Hematopoietic multipotent progenitor cell treated with erythropoietin and hydrocortisone succinate and interleukin-3 and kit ligand, for 6 days (in vitro differentiated cells): ENCODE results near the gene RASL11A.
A peak's percentile ranks its signal among the peaks of the same experiment; 100 is the strongest.
"Not testable (repeated sequence)": the region's sequence is repeated elsewhere in the genome, so short reads cannot be mapped to it uniquely, and the experiment has no call there.

Experiments
- DNase-seq: peaks from one replicate; pipeline ENCODE4 v3.0.0-alpha.2; 2015

The RASL11A gene

GRCh38 chr13:27270594-27271520 lies at the start of gene RASL11A:
Gene RASL11A (plus strand): TSS chr13:27270830. CDS start chr13:27270945, 115 bp downstream.
- peak; percentile 88 for DNase-seq

GRCh38 chr13:27222100-27222499 lies 48.5 kb upstream of the RASL11A start:
- DNase-seq = not testable (repeated sequence)

- no peak for DNase-seq
These were observed 43.6 kb upstream of the RASL11A start for GRCh38 chr13:27226991-27227390.

- DNase-seq = no peak
These were observed 42.5 kb upstream of the RASL11A start for GRCh38 chr13:27228131-27228530.

DNA sequence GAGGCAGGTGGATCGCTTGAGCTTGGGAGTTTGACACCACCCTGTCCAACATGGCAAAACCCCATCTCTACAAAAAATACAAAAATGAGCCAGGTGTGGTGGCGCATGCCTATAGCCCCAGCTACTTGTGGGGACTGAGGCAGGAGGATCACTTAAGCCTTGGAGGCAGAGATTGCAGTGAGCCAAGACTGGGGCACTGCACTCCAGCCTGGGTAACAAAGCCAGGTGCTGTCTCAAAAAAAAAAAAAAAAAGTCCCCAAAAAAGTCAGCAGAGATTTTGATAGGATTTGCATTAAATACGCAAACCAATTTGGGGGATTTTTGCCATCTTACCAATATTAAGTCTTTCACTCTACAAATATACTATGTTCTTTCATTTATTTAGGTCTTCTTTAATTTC lies 41.0 kb upstream of the RASL11A start:
- DNase-seq = no peak

GRCh38 chr13:27233964-27234363 lies 36.7 kb upstream of the RASL11A start:
- DNase-seq = no peak

DNA sequence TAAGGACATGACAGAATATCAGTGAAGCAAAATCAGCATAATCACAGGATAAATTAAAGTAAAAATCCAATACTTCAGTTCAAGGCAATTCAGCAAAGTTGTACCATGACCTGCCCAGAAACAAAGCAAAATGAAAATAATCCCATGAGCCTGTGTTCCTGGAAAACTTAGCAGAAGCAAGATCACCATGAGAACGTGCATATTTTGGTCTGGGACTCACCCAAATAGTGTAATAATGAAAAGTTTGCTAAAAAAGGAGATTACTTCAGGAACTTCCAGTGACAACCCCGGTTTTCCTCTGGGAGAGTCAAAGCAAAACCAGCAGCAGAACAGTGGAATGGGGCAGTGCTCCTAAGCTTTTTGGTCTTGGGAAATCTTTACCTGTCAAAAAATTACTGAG lies 34.2 kb upstream of the RASL11A start:
- no peak for DNase-seq

- peak; percentile 88 for DNase-seq
These were observed 27.9 kb upstream of the RASL11A start for GRCh38 chr13:27242702-27243101.

DNA sequence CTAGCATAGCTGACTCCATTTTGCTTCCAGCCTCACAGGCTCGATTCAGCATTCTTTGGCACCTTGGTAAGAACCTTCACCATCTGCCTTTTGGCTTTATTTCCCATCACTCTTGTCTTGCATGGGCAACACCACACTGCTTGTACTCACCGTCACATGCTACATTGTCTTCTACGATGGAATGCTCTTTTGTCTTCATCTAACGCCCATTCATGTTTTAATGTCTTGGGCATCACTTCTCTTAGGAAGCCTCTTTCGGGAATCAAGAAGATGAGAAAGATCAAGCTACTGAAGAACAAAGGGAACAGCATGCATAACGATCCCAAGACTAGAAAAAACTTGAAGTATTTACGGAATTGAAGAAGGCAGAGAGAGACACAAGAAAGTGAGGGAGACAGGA lies 25.0 kb upstream of the RASL11A start:
- DNase-seq = no peak

GRCh38 chr13:27250833-27251165 lies 19.8 kb upstream of the RASL11A start:
- DNase-seq = no peak

GRCh38 chr13:27251166-27252091 lies 19.2 kb upstream of the RASL11A start, which contains the start of gene RPL21:
Gene RPL21 (plus strand): TSS chr13:27251558. CDS start chr13:27253777, 2,219 bp downstream.
- peak; percentile 98 for DNase-seq

DNA sequence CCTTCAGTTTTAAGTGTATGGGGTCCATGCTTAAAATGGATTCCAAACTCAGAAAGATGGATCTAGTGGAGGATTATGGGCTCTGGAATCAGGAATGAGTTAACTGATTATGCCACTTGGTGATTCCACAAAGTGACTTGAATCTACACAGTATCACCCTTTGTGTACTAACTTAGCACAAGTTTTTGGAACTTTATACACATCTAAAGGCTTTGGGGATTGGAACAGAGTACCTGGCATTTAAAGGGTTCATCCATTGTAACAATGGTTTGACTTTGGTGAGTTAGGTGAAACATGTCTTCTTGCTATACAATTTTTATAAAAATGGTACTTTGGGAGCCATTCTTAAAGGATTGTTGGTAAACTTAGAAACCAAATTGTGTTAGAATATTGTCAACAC lies 18.2 kb upstream of the RASL11A start:
- DNase-seq = peak; percentile 44

GRCh38 chr13:27257233-27257568 lies 13.4 kb upstream of the RASL11A start:
- DNase-seq = no peak

- no peak for DNase-seq
These were observed 12.9 kb upstream of the RASL11A start for GRCh38 chr13:27257648-27258253.

GRCh38 chr13:27258637-27259386 lies 11.8 kb upstream of the RASL11A start:
- DNase-seq = no peak

DNA sequence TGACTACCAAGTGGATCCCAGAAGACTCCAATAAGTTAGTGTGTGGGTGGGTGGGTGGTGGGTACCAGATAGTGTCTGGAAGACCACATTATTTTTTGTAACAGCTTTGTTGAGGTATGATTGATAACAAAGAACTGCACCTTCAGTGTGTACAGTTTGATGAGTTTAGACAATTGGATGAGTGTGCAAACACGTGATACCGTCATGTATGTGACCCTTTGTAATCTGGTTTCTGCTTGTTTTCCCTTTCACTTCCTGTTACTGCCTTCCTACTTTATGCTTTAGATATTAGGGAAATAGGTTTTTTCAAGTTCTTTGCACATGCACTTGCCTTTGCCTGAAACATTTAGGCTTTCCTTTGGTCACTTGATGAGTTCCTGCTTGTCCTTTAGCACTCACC lies 10.8 kb upstream of the RASL11A start:
- peak; percentile 50 for DNase-seq

DNA sequence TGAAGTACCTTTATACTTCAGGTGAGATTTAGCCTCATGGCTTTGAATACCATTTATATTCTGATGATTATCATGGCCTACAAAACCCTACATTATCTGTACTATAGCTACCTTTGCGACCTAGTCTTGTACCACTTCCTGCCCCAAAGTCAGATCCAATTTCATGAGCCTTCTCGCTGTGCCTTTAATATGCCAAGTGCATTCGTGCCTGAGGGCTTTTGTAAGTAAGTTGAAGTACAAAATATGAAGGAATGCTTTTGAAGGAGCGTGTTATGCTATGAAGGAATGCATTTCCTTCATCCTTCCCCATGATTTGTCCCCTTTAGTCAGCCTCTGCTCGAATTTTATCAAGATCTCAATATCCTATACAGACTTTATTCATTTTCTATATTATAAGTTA lies 9.2 kb upstream of the RASL11A start:
- no peak for DNase-seq

GRCh38 chr13:27263438-27263837 lies 7.2 kb upstream of the RASL11A start:
- peak; percentile 25 for DNase-seq

GRCh38 chr13:27264181-27264580 lies 6.4 kb upstream of the RASL11A start:
- DNase-seq = no peak

DNA sequence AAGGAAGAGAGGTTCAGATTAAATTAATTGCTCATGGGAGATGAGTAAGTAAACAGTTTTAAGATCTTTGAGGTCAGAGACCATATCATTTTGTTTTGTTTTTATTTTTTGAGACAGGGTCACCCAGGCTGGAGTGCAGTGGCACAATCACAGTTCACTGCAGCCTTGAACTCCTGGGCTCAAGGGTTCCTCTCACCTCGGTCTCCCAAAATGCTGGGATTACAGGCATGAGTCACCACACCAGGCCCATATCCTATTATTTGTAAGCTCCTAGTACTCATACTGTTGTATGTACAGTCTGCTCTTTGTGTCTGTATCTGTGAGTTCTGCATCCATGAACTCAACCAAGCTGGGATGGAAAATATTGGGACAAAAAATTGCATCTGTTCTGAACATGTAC lies 6.0 kb upstream of the RASL11A start:
- no peak for DNase-seq

DNA sequence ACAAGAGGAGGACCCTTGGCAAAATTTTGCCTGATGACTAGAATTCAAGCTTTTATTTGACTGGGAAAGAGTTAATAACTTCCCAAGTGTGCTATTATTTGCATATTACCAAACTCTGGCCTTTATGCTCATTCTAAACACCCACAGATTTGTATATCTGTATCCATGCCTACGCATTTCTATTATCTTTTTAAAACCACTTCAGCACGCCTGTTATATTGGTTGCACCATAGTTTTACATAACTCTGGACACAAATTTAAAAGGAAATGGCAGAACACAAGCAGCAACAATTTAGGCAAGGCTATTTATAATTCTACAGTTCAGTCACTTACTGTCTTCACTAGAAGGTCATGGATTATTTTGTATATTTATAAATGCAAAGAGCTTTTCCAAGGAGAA lies 3.7 kb upstream of the RASL11A start:
- DNase-seq = peak; percentile 45

GRCh38 chr13:27267596-27267995 lies 3.0 kb upstream of the RASL11A start:
- DNase-seq = no peak
